ENCODE results near the gene SLC1A7.

GRCh38 chr1:53073287-53073686 is 69.2 kb downstream of the SLC1A7 start:
- no peak for TF ChIP-seq CTCF (IDR thresholded peaks at IDR 0.05)
- TF ChIP-seq POLR2A (IDR thresholded peaks at IDR 0.05), result no peak
- TF ChIP-seq POLR2AphosphoS5 (IDR thresholded peaks at IDR 0.05), result no peak
- no peak for TF ChIP-seq EP300 (IDR thresholded peaks at IDR 0.05)

Data from stomach (tissue), 4 donors.